Right lobe of liver (tissue), 5 donors: ENCODE measurements around the gene GEMIN4. TPM values are rescaled to one million over a fixed set of nuclear protein-coding genes. Genes with fewer than 3 reads are reported as not detected.

ENCODE experiments used
- total RNA-seq, 6 experiments: library from RNA; depleted of rRNA in 2 of 6; stranded (reverse); fragments of >200 nt in 2 of 6; fragmentation: NEBNext Ultra II Directional in 3 of 6; extraction: Animal tissue kit (Norgen Biotek cat#: 25700) in 3 of 6; gene quantifications; one replicate each; pipeline versions ENCODE4 v1.1.0 to v1.2.4, GENCODE V29; 2016 to 2023
- donor health status: DM: no; HTN: no; CAD: no.
- donor health status: DM: no; HTN: no; CAD: no.
- donor health status: DM: no; HTN: yes; CAD: no.
- donor health status: DM: no; HTN: yes; CAD: no.

GEMIN4 gene
- total RNA-seq, 6 experiments from 2014 or later, result 7.1 to 10.1 (median 8.0) TPM

Other genes starting within 250 kb of the GEMIN4 start
- gene VPS53, start 37.4 kb downstream of the GEMIN4 start, total RNA-seq, result 10 to 100 TPM; 17.9 to 35.1 (median 28.2) TPM
- 10 to 100 TPM in 1 of 6 experiments, 1 to 10 TPM in 3, under 1 TPM in 2; 0.59 to 11.5 (median 1.6) TPM for gene TLCD3A, start 19.7 kb downstream of the GEMIN4 start, total RNA-seq
- gene GLOD4, start 30.0 kb upstream of the GEMIN4 start, total RNA-seq, result 10 to 100 TPM; 34.6 to 66.4 (median 39.9) TPM
- 10 to 100 TPM in 5 of 6 experiments, 1 to 10 TPM in 1; 10.0 to 18.1 (median 13.4) TPM for gene MRM3, start 30.1 kb upstream of the GEMIN4 start, total RNA-seq
- 1 to 10 TPM; 2.7 to 9.5 (median 8.0) TPM for gene NXN, start 227.5 kb upstream of the GEMIN4 start, total RNA-seq
- gene TIMM22, start 244.9 kb upstream of the GEMIN4 start, total RNA-seq, result 1 to 10 TPM; 3.9 to 6.5 (median 4.1) TPM